Prostate gland (tissue), 2 donors: ENCODE results near the gene COLGALT1. TPM values are rescaled to one million over a fixed set of nuclear protein-coding genes. Genes with fewer than 3 reads are reported as not detected.
"Not testable (repeated sequence)": the region's sequence is repeated elsewhere in the genome, so short reads cannot be mapped to it uniquely, and the experiment has no call there.

ENCODE experiments used
- DNase-seq: peaks from one replicate; pipeline ENCODE4 v3.0.0-alpha.2; 2019; ENCODE audit warnings: low spot score
- H3K27ac ChIP-seq, 2 donors: fragments of 200-600 bp; sonication (generic); 2 replicates each; pipeline ENCODE4 v1.5.1; 2017 to 2019
- H3K27me3 ChIP-seq: fragments of 200-600 bp; sonication (generic); replicated peaks from 2 replicates; pipeline ENCODE4 v1.5.1; 2019; ENCODE audit not compliant: insufficient read depth
- H3K36me3 ChIP-seq, 2 donors: fragments of 200-600 bp; sonication (generic); 1 replicate in 1 of 2; 2 replicates in 1 of 2; pipeline versions ENCODE4 v1.5.1 to v1.8.1; 2017 to 2019
- H3K4me1 ChIP-seq: fragments of 200-600 bp; sonication (generic); replicated peaks from 2 replicates; pipeline ENCODE4 v1.5.1; 2019
- H3K4me3 ChIP-seq, 2 donors: fragments of 200-600 bp; sonication (generic); 2 replicates each; pipeline ENCODE4 v1.5.1; 2017 to 2019
- H3K9me3 ChIP-seq: fragments of 200-600 bp; sonication (generic); 2 replicates; pipeline ENCODE4 v1.5.1; 2017
- POLR2A ChIP-seq: fragments of 450-650 bp; IDR thresholded peaks from one replicate; pipeline ENCODE4 v1.6.1; 2016; ENCODE audit warnings: antibody characterized with exemption, mild to moderate bottlenecking
- POLR2AphosphoS5 ChIP-seq: sonication (generic); formaldehyde crosslinking; IDR thresholded peaks from one replicate; pipeline ENCODE4 v1.6.1; 2017; ENCODE audit warnings: antibody characterized with exemption
- WGBS: methylation state at CpG from one replicate; pipeline ENCODE4 v1.1.5; 2018; 5-methylcytosine and 5-hydroxymethylcytosine counted together
- intact Hi-C: fragments of 100-400 bp; cut with DNase I; formaldehyde crosslinking; loops from one replicate; pipeline ENCODE4 v1.14.2; 2022
- total RNA-seq, 2 donors: library from RNA; depleted of rRNA; stranded (reverse); fragments of >200 nt; gene quantifications; one replicate each; pipeline ENCODE4 v1.1.0, GENCODE V29; 2016
- TF ChIP-seq, protein P1 (sequence below), 4 experiments: fragments of 200-600 bp in 2 of 4; fragments of 450-650 bp in 2 of 4; sonication (generic) in 2 of 4; IDR thresholded peaks; 1 replicate in 3 of 4; 2 replicates in 1 of 4; pipeline ENCODE4 v1.5.1; 2016 to 2019; ENCODE audit warnings: antibody characterized with exemption in 4 of 4, mild to moderate bottlenecking in 2 of 4, moderate library complexity in 2 of 4

The COLGALT1 gene
- total RNA-seq, 2 donors from 2014 or later: 29.3 to 85.1 TPM

DNA sequence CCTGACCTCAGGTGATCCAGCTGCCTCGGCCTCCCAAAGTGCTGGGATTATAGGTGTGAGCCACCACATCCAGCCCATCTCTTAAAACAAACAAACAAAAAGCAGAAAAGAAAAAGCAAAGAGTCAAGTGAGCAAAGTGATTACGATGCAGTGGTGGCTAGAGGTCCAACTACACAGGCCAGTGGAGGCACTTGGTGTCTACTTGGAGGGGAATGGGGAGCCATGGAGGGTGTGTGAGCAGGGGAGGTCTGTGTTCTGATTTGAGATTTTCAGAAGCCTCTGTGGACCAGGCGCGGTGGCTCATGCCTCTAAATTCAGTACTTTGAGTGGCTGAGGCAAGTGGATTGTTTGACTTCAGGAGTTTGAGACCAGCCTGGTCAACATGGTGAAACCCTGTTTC lies 6.6 kb downstream of the COLGALT1 start:
- WGBS: 95% methylated on average over 4 of the region's 4 CpGs
- H3K36me3 ChIP-seq: peaks cover 0 to 8% of the 10 kb centered on the region in 2 donors
- no peaks in the 10 kb centered on the region for H3K9me3 ChIP-seq
- no peaks in the 10 kb centered on the region for H3K27me3 ChIP-seq
- TF ChIP-seq, protein P1, sequence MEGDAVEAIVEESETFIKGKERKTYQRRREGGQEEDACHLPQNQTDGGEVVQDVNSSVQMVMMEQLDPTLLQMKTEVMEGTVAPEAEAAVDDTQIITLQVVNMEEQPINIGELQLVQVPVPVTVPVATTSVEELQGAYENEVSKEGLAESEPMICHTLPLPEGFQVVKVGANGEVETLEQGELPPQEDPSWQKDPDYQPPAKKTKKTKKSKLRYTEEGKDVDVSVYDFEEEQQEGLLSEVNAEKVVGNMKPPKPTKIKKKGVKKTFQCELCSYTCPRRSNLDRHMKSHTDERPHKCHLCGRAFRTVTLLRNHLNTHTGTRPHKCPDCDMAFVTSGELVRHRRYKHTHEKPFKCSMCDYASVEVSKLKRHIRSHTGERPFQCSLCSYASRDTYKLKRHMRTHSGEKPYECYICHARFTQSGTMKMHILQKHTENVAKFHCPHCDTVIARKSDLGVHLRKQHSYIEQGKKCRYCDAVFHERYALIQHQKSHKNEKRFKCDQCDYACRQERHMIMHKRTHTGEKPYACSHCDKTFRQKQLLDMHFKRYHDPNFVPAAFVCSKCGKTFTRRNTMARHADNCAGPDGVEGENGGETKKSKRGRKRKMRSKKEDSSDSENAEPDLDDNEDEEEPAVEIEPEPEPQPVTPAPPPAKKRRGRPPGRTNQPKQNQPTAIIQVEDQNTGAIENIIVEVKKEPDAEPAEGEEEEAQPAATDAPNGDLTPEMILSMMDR (IDR thresholded peaks at IDR 0.05): no peak
- TF ChIP-seq POLR2A (no peak), POLR2AphosphoS5 (no peak)
- H3K27ac ChIP-seq: no peak overlapping the region
- DNase-seq: no peak
- intact Hi-C loops: no loop called here
- no peaks in the 10 kb centered on the region for H3K4me1 ChIP-seq
- H3K4me3 ChIP-seq: no peak overlapping the region

DNA sequence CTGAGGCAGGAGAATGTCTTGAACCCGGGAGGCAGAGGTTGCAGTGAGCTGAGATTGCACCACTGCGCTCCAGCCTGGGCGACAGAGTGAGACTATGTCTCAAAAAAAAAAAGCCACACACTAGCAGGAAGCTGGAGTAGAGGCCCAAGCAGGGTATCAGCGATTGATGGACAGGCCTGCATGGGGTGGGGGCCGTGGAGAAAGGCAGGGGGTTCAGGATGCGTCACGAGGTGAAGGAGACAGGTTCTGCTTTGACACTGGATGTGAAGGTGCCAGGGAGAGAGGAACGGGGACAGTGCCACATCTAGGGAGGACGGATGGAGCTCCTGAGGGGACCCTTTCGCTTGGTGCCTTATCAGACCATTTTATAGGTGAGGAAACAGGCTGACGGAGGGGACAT lies 7.1 kb downstream of the COLGALT1 start:
- 84% methylated on average over 11 of the region's 11 CpGs for WGBS
- H3K36me3 ChIP-seq: peaks cover 0 to 8% of the 10 kb centered on the region in 2 donors

DNA sequence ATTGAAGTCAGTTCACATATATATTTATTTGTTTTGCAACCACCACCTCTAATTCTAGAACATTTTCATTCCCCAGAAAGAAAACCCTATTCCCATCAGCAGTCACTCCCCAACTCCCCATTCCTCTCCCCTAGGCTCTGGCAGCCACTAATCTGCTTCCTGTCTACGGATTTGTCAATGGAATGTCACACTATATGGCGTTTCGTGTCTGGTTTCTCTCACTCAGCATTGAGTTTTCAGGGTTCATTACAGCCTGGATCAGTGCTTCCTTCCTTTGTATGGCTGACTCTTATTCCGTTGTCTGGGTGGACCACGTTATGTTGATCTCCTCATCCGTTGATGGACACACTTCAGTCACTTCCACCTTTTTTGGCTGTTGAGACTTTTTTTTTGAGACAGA lies 9.3 kb downstream of the COLGALT1 start:
- Histone ChIP-seq H3K36me3 (peaks cover 0 to 6% of the 10 kb centered on the region in 2 donors), H3K9me3 (no peaks in the 10 kb centered on the region), H3K27ac (no peak overlapping the region), H3K4me3 (no peak overlapping the region), H3K27me3 (no peaks in the 10 kb centered on the region), H3K4me1 (no peaks in the 10 kb centered on the region)
- intact Hi-C loops: no loop called here
- WGBS: 71% methylated on average over 6 of the region's 6 CpGs
- DNase-seq: no peak
- TF ChIP-seq, protein P1 (IDR thresholded peaks at IDR 0.05): no peak
- TF ChIP-seq POLR2AphosphoS5 (no peak), POLR2A (no peak)

More for the DNA sequence above, 7.1 kb downstream of the COLGALT1 start:
- Histone ChIP-seq H3K27me3 (no peaks in the 10 kb centered on the region), H3K9me3 (no peaks in the 10 kb centered on the region), H3K4me3 (no peak overlapping the region), H3K4me1 (no peaks in the 10 kb centered on the region), H3K27ac (no peak overlapping the region)
- intact Hi-C loops: no loop called here
- TF ChIP-seq, protein P1 (IDR thresholded peaks at IDR 0.05): no peak
- TF ChIP-seq POLR2A (no peak), POLR2AphosphoS5 (no peak)
- no peak for DNase-seq

DNA sequence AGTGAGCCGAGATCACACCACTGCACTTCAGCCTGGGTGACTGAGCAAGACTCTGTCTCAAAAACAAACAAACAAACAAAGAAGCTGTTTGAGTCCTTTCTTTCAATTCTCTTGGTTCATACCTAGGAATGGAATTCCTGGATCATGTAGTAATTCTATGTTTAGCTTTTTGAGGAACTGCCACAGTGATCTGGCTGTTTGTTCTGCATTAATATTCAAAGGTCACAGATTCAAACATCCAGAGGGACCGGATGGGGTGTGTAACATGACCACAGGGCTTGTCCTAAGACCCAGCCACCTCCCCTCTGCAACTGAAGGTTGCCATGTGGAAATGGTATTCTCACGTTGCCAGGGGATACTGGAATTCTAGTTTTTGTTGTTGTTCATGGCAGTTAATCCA lies 10.2 kb downstream of the COLGALT1 start:
- 71% methylated on average over 3 of the region's 3 CpGs for WGBS

DNA sequence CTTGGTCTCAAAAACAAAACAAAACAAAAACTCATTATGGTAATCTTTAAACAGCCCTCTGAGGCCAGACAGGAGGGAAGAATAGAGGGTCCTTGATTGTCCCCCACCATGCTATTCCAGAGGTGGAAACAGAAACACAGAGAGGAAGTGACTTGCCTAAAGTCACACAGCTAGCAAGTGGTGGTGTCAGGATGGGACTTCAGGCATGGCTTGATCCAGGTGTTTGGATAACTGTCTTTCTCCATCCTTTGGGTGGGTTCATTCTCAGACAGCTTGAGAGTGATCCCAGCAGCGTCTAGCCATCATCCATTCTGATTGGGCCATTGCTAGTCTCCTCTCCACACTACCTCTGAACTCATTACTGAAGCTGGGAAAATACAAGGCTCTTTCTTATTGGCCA lies 12.5 kb downstream of the COLGALT1 start:
- no peaks in the 10 kb centered on the region for H3K9me3 ChIP-seq
- TF ChIP-seq, protein P1 (IDR thresholded peaks at IDR 0.05): no peak
- TF ChIP-seq POLR2A: no peak
- TF ChIP-seq POLR2AphosphoS5: no peak
- H3K4me3 ChIP-seq: no peak overlapping the region
- H3K36me3 ChIP-seq: peaks cover 4 to 5% of the 10 kb centered on the region in 2 donors
- no peak for DNase-seq
- H3K4me1 ChIP-seq: no peaks in the 10 kb centered on the region
- intact Hi-C loops: no loop called here
- no peaks in the 10 kb centered on the region for H3K27me3 ChIP-seq
- WGBS: 91% methylated on average over 1 of the region's 1 CpG
- no peak overlapping the region for H3K27ac ChIP-seq

More for the DNA sequence above, 10.2 kb downstream of the COLGALT1 start:
- TF ChIP-seq, protein P1 (IDR thresholded peaks at IDR 0.05): no peak
- no peak for TF ChIP-seq POLR2A
- no peak for TF ChIP-seq POLR2AphosphoS5
- no peaks in the 10 kb centered on the region for H3K4me1 ChIP-seq
- intact Hi-C loops: no loop called here
- no peak for DNase-seq
- H3K36me3 ChIP-seq: peaks cover 0 to 5% of the 10 kb centered on the region in 2 donors
- no peak overlapping the region for H3K4me3 ChIP-seq
- H3K27ac ChIP-seq: no peak overlapping the region
- no peaks in the 10 kb centered on the region for H3K9me3 ChIP-seq
- H3K27me3 ChIP-seq: no peaks in the 10 kb centered on the region

DNA sequence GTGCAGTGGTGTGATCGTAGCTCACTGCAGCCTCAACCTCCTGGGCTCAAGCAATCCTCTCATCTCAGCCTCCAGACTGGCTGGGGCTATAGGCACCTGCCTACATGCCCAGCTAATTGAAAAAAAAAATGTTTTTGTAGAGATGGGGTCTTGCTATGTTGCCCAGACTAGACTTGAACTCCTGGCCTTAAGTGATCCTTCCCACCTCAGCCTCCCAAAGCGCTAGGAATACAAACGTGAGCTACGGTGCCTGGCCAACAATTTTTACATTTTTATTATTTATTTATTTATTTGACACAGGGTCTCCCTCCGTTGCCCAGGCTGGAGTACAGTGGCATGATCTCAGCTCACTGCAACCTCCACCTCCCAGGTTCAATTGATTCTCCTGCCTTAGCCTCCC lies 14.8 kb downstream of the COLGALT1 start:
- DNase-seq: not testable (repeated sequence)
- 94% methylated on average over 5 of the region's 5 CpGs for WGBS

More for the DNA sequence above, 14.8 kb downstream of the COLGALT1 start:
- intact Hi-C loops, H3K27ac ChIP-seq, H3K36me3 ChIP-seq, H3K4me1 ChIP-seq, H3K27me3 ChIP-seq, H3K4me3 ChIP-seq, H3K9me3 ChIP-seq: not testable (repeated sequence)
